CD4-positive, alpha-beta T cell treated with Interleukin-6 at 100 ng/mL for 8 hours (primary cell): ENCODE measurements around the gene METRNL.

Experiments
- DNase-seq: peaks from one replicate; pipeline ENCODE4 v3.0.0-alpha.2; 2020; ENCODE audit warnings: mixed read lengths, low spot score

METRNL gene

DNA sequence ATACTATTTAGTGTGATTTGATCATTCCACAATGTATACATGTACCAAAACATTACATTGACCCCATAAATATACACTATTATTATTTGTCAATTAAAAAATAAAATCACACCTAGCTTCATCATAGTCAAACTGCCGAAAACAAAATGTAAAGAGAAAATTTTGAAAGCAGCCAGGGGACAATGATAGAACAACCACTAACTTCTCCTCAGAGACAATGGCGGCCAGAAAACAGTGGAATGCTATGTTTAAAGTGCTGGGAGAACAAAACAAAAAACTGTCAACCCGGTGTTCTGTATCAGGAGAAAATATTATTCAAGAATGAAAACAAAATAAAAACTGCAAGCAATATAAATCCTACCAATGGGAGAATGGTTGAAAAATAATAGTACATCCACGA is 63.2 kb downstream of the METRNL start:
- DNase-seq: no peak

GRCh38 chr17:83143817-83144231 is 64.4 kb downstream of the METRNL start:
- DNase-seq: no peak
